ENCODE data around the gene TMTC1.

DNA sequence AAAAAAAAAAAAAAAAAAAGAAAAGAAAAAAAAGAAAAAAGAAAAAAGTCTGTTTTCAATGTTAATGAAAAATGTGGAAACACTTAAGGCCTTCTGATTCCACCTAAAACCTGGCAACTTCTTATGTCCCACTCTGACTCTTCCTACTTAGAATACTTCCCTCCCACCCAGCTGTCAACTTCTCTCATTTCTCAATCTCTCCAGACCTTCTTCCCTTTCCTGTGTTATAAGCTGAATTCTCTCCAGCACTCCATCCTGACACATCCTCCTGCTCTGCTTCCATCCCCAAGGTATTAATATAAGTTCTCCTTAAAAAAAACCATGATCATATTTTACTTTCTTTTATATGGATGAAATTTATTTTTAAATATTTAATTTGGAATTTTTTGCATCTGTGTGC is 20.3 kb upstream of the TMTC1 start:
- TF ChIP-seq EZH2 (IDR thresholded peaks at IDR 0.05; ENCODE audit: borderline replicate concordance), result no peak
- no peak for TF ChIP-seq CTCF (IDR thresholded peaks at IDR 0.05; ENCODE audit: poor library complexity)
- no peak for TF ChIP-seq EZH2phosphoT487 (IDR thresholded peaks at IDR 0.05; ENCODE audit: low read depth, severe bottlenecking, unreplicated experiment)

Measured in hepatocyte (in vitro differentiated cells).